ENCODE measurements around the gene CDKN2B. TPM values are rescaled to one million over a fixed set of nuclear protein-coding genes. Genes with fewer than 3 reads are reported as not detected.

The CDKN2B gene
- polyA plus RNA-seq, 4 donors, result 0.12 to 0.42 (median 0.27) TPM

GRCh38 chr9:22036866-22037626 lies 27.9 kb upstream of the CDKN2B start:
- DNase-seq (ENCODE audit: low read depth in 4 of 4, low spot score in 3 of 4), result no peak

GRCh38 chr9:22035591-22036011 lies 26.5 kb upstream of the CDKN2B start:
- no peak for DNase-seq (ENCODE audit: low read depth in 4 of 4, low spot score in 3 of 4)

- no peak for DNase-seq (ENCODE audit: low read depth in 4 of 4, low spot score in 3 of 4)
Measured at GRCh38 chr9:22033012-22033630, 24.0 kb upstream of the CDKN2B start.

GRCh38 chr9:22031655-22032411 lies 22.7 kb upstream of the CDKN2B start:
- no peak for DNase-seq (ENCODE audit: low read depth in 4 of 4, low spot score in 3 of 4)

- no peak for DNase-seq (ENCODE audit: low read depth in 4 of 4, low spot score in 3 of 4)
Measured at GRCh38 chr9:22030101-22030598, 21.0 kb upstream of the CDKN2B start.

- no peak for DNase-seq (ENCODE audit: low read depth in 4 of 4, low spot score in 3 of 4)
Measured at GRCh38 chr9:22029231-22029630, 20.1 kb upstream of the CDKN2B start.

- no peak for DNase-seq (ENCODE audit: low read depth in 4 of 4, low spot score in 3 of 4)
Measured at GRCh38 chr9:22028394-22028793, 19.3 kb upstream of the CDKN2B start.

- no peak for DNase-seq (ENCODE audit: low read depth in 4 of 4, low spot score in 3 of 4)
Measured at GRCh38 chr9:22026696-22027095, 17.6 kb upstream of the CDKN2B start.

GRCh38 chr9:22022396-22022795 lies 13.3 kb upstream of the CDKN2B start:
- DNase-seq (ENCODE audit: low read depth in 4 of 4, low spot score in 3 of 4), result no peak

- peak in 3 of 4 donors; percentile 26 to 65 (median 42) for DNase-seq (ENCODE audit: low read depth in 4 of 4, low spot score in 3 of 4)
Measured at GRCh38 chr9:22010866-22011625, 1.9 kb upstream of the CDKN2B start.

- DNase-seq (ENCODE audit: low read depth in 4 of 4, low spot score in 3 of 4), result no peak
Measured at GRCh38 chr9:22009506-22009867, 382 bp upstream of the CDKN2B start.

GRCh38 chr9:22008384-22008716 lies 755 bp downstream of the CDKN2B start:
- no peak for DNase-seq (ENCODE audit: low read depth in 4 of 4, low spot score in 3 of 4)

- DNase-seq (ENCODE audit: low read depth in 4 of 4, low spot score in 3 of 4), result no peak
Measured at GRCh38 chr9:22005702-22006606, 3.2 kb downstream of the CDKN2B start.

- DNase-seq (ENCODE audit: low read depth in 4 of 4, low spot score in 3 of 4), result no peak
Measured at GRCh38 chr9:22005021-22005701, 3.9 kb downstream of the CDKN2B start.

- DNase-seq (ENCODE audit: low read depth in 4 of 4, low spot score in 3 of 4), result no peak
Measured at GRCh38 chr9:22002038-22002437, 7.1 kb downstream of the CDKN2B start.

GRCh38 chr9:21998026-21998425 lies 11.1 kb downstream of the CDKN2B start:
- DNase-seq (ENCODE audit: low read depth in 4 of 4, low spot score in 3 of 4), result no peak

- DNase-seq (ENCODE audit: low read depth in 4 of 4, low spot score in 3 of 4), result no peak
Measured at GRCh38 chr9:21997480-21997879, 11.6 kb downstream of the CDKN2B start.

GRCh38 chr9:21996858-21997257 lies 12.2 kb downstream of the CDKN2B start:
- DNase-seq (ENCODE audit: low read depth in 4 of 4, low spot score in 3 of 4), result no peak

GRCh38 chr9:21996438-21996837 lies 12.7 kb downstream of the CDKN2B start:
- no peak for DNase-seq (ENCODE audit: low read depth in 4 of 4, low spot score in 3 of 4)
